Measurements from ENCODE around the gene CDYL2.

The CDYL2 gene

DNA sequence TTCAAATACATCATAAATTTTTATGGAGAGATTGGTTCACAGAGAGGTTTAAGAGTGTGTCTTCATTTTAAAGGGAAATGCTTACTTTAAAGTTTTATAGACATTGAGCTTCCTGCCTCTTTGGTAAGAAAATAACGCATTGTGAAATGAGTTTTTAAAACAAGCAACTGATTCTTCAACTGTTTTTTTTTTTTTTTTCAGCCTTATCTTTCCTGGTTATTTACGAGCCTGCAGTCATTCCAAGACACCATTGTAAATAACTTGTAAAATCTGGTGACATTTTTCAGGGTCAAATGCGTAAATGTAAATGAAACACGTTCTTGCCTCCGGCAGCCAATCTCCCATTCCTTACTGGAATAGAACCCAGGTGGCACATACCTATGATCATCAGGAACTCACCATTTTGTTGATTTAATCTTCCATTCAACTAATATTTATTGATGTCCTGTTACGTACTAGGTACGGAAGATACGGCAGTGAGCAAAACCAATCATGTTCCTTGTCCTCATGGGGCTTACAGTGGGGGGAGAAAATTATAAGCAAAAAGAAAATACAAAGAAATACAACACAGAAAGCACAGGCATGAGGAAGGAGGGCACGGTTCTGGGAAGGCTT, 33.2 kb upstream of the CDYL2 start:
- TF ChIP-seq POLR2AphosphoS5 (IDR thresholded peaks at IDR 0.05; ENCODE audit: low read depth, low read length) = no peak
- no peak for TF ChIP-seq SIN3A (IDR thresholded peaks at IDR 0.05; ENCODE audit: borderline replicate concordance, insufficient read depth, low read length)
- TF ChIP-seq TAF1 (IDR thresholded peaks at IDR 0.05; ENCODE audit: borderline replicate concordance, insufficient read depth, low read length) = no peak
- TF ChIP-seq FOXP2 (optimal IDR thresholded peaks at IDR 0.05; ENCODE audit: borderline replicate concordance, extremely low read depth, extremely low read length, insufficient read depth) = no peak
- TF ChIP-seq, protein P1, sequence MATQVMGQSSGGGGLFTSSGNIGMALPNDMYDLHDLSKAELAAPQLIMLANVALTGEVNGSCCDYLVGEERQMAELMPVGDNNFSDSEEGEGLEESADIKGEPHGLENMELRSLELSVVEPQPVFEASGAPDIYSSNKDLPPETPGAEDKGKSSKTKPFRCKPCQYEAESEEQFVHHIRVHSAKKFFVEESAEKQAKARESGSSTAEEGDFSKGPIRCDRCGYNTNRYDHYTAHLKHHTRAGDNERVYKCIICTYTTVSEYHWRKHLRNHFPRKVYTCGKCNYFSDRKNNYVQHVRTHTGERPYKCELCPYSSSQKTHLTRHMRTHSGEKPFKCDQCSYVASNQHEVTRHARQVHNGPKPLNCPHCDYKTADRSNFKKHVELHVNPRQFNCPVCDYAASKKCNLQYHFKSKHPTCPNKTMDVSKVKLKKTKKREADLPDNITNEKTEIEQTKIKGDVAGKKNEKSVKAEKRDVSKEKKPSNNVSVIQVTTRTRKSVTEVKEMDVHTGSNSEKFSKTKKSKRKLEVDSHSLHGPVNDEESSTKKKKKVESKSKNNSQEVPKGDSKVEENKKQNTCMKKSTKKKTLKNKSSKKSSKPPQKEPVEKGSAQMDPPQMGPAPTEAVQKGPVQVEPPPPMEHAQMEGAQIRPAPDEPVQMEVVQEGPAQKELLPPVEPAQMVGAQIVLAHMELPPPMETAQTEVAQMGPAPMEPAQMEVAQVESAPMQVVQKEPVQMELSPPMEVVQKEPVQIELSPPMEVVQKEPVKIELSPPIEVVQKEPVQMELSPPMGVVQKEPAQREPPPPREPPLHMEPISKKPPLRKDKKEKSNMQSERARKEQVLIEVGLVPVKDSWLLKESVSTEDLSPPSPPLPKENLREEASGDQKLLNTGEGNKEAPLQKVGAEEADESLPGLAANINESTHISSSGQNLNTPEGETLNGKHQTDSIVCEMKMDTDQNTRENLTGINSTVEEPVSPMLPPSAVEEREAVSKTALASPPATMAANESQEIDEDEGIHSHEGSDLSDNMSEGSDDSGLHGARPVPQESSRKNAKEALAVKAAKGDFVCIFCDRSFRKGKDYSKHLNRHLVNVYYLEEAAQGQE (IDR thresholded peaks at IDR 0.05; ENCODE audit: insufficient read depth in 1 of 2, low read depth in 2 of 2, low read length in 2 of 2) = no peak

DNA sequence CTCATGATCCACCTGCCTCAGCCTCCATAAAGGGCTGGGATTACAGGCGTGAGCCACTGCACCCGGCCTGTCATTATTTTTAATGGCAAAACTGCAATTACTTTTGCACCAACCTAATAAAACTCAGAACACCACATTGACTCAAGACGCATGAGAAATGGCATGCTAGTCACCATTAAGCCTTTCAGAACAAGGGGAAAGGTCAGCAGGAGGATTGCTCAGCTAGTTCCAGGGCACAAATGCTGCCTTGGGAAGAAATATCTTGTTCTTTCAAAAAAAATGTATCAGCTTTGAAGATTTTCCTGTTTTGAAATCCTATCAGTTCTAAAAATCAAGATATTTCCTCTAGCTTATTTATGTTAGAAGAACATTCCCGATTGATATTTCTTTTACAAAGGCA, 32.4 kb upstream of the CDYL2 start:
- TF ChIP-seq, protein P1 (IDR thresholded peaks at IDR 0.05; ENCODE audit: insufficient read depth in 1 of 2, low read depth in 2 of 2, low read length in 2 of 2) = no peak
- TF ChIP-seq POLR2AphosphoS5 (IDR thresholded peaks at IDR 0.05; ENCODE audit: low read depth, low read length) (no peak), FOXP2 (optimal IDR thresholded peaks at IDR 0.05; ENCODE audit: borderline replicate concordance, extremely low read depth, extremely low read length, insufficient read depth) (no peak)

DNA sequence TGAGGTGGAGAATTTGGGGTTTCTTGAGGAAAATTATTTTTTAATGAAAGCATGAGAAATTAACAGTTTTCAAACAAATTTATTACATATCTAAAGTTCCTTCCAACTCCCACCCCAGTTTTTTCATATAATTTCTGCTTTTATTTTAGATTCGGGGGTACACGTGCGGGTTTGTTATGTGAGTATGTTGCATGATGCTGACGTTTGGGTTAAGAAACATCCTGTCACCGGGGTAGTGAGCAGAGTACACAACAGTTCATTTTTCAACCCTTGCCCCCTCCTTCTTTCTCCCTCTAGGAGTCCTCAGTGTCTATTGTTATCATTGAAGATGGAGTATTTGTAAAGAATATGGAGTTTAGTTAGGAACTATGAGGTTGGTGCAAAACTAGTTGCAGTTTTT, 31.8 kb upstream of the CDYL2 start:
- TF ChIP-seq TAF1 (IDR thresholded peaks at IDR 0.05; ENCODE audit: borderline replicate concordance, insufficient read depth, low read length) (no peak), SIN3A (IDR thresholded peaks at IDR 0.05; ENCODE audit: borderline replicate concordance, insufficient read depth, low read length) (no peak), POLR2AphosphoS5 (IDR thresholded peaks at IDR 0.05; ENCODE audit: low read depth, low read length) (no peak), FOXP2 (optimal IDR thresholded peaks at IDR 0.05; ENCODE audit: borderline replicate concordance, extremely low read depth, extremely low read length, insufficient read depth) (no peak)
- TF ChIP-seq, protein P1 (IDR thresholded peaks at IDR 0.05; ENCODE audit: insufficient read depth in 1 of 2, low read depth in 2 of 2, low read length in 2 of 2) = no peak

DNA sequence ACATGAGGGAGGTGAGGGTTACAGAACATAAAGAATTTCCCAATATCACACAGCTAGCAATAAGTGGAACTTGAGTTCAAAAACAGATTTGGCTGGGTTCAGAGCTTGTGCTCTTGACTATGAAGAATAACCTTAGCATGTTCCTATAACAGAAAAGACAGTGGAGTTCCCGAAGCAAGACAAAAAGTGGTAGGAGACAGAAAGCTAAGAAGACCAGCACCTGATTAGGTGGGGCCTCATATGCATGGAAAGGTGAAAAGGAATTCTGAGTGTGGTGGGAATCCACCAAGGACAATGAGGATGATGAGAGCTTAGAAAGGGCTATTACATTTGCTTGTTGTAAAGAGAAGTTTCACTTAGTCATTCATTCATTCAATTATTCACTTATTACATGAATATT, 26.6 kb upstream of the CDYL2 start:
- TF ChIP-seq SIN3A (IDR thresholded peaks at IDR 0.05; ENCODE audit: borderline replicate concordance, insufficient read depth, low read length) (no peak), FOXP2 (optimal IDR thresholded peaks at IDR 0.05; ENCODE audit: borderline replicate concordance, extremely low read depth, extremely low read length, insufficient read depth) (no peak), TAF1 (IDR thresholded peaks at IDR 0.05; ENCODE audit: borderline replicate concordance, insufficient read depth, low read length) (no peak), POLR2AphosphoS5 (IDR thresholded peaks at IDR 0.05; ENCODE audit: low read depth, low read length) (no peak)
- TF ChIP-seq, protein P1 (IDR thresholded peaks at IDR 0.05; ENCODE audit: insufficient read depth in 1 of 2, low read depth in 2 of 2, low read length in 2 of 2) = no peak

DNA sequence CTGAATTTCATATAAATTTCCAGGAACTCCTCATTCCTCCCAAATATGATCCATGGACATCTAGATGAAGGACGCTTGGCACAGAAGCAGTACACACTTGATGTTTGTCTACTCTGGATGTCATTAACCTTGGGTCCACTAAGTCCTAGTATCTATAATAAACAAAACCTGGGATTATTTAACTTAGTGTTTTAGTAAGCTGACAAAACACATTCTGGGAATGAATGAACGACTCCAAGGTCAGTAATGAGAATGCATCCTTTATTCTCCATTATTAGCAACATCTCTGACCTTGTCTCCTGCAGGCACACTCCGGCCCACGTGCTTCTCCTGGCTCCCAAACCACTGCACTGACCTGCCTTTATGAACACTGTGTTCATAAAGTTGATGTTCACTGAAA, 24.1 kb upstream of the CDYL2 start:
- no peak for TF ChIP-seq POLR2AphosphoS5 (IDR thresholded peaks at IDR 0.05; ENCODE audit: low read depth, low read length)
- no peak for TF ChIP-seq TAF1 (IDR thresholded peaks at IDR 0.05; ENCODE audit: borderline replicate concordance, insufficient read depth, low read length)
- no peak for TF ChIP-seq SIN3A (IDR thresholded peaks at IDR 0.05; ENCODE audit: borderline replicate concordance, insufficient read depth, low read length)
- TF ChIP-seq, protein P1 (IDR thresholded peaks at IDR 0.05; ENCODE audit: insufficient read depth in 1 of 2, low read depth in 2 of 2, low read length in 2 of 2) = no peak
- TF ChIP-seq FOXP2 (optimal IDR thresholded peaks at IDR 0.05; ENCODE audit: borderline replicate concordance, extremely low read depth, extremely low read length, insufficient read depth) = no peak
